Hypothalamus (tissue), 51 donors: ENCODE measurements around the gene ZSCAN20.
"Not testable (repeated sequence)": the region's sequence is repeated elsewhere in the genome, so short reads cannot be mapped to it uniquely, and the experiment has no call there.

Experiments used
- DNase-seq, 51 donors: peaks; one replicate each; lab custom pipeline; 2025; lab: John Stamatoyannopoulos, UW

Gene ZSCAN20

GRCh38 chr1:33473900-33474299, 1.5 kb downstream of the ZSCAN20 start:
- no peak for DNase-seq

DNA sequence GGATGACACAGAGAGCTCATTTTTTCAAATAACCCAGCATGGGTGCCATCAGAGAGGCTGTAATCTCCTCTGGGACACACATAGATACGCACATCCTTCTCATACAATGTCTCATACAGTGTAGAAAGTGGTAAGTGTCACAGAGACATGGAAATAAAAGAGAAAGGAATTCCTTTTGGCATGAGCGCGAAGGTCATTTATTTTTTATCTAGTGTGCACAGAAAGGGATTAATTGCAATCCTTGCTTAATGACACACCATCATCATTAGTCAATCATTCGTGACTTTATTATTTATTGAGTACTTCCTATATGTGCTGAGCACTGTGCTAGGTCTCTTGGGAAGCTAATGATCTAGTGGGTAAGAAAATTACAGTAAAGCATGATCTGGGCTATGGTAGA, 5.0 kb downstream of the ZSCAN20 start:
- DNase-seq, result no peak

DNA sequence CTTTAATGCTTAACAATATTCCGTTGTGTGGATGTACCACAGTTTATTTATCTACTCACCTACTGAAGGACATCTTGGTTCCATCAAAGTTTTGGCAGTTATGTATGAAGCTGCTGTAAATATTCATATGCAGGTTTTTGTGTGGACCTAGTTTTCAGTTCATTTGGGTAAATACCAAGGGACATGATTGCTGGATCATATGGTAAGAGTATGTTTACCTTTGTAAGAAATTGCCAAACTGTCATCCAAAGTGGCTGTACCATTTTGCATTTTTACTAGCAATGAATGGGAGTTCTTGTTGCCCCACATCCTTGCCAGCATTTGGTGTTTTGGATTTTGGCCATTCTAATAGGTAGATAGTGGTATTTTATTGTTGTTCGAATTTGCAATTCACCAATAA, 10.0 kb downstream of the ZSCAN20 start:
- DNase-seq, result no peak

GRCh38 chr1:33488624-33489023, 16.2 kb downstream of the ZSCAN20 start:
- DNase-seq, result no peak

DNA sequence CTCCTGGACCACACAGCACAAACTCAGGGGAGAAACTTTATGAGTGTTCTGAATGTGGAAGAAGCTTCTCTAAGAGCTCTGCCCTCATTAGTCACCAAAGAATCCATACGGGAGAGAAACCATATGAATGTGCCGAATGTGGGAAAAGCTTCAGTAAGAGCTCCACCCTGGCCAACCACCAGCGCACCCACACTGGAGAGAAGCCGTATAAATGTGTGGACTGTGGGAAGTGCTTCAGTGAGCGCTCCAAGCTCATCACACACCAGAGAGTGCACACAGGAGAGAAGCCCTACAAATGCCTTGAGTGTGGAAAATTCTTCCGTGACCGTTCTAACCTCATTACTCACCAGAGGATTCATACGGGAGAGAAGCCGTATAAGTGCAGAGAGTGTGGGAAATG, 22.5 kb downstream of the ZSCAN20 start:
- no peak for DNase-seq

DNA sequence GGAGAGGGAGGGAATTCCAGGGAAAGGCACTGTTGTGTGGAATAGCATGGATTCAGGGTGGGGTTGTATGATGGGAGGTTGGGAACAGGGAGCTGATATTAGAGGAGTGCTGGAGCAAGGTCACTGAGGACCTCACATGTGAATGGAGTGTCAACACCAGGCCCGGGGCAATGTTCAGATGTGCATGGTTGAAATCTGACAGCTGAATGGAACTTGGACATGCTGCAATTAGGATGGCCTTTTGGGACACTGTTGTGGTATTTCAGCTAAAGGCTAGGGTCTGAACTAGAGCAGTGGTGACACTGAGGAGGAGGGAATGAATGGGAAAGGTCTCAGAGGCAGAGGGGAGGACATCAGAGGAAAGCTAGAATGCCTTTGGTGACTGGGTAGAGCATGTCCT, 25.0 kb downstream of the ZSCAN20 start:
- no peak for DNase-seq

GRCh38 chr1:33500547-33500946, 28.1 kb downstream of the ZSCAN20 start:
- no peak for DNase-seq

DNA sequence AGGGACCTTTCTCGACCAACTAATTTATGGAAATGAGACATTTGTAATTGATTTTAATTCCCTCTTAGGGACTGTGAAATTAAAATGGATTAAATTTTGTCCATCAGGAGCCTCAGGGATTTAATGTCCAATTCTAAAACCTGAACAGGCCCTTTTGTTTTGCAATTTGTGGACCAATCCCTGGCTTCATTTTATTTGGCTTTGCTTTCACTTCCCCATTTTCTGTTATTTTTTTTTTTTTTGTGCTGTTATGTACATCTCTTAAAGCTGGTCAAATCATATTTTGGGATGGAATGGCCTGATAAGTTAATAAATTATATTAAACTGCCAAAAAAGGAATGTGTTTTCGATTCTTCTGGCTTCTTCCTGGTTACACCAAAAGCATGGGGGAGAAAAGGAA, 28.9 kb downstream of the ZSCAN20 start:
- no peak for DNase-seq

- DNase-seq, result no peak
Observed at GRCh38 chr1:33501774-33502173, 29.3 kb downstream of the ZSCAN20 start.

- DNase-seq, result no peak
Observed at GRCh38 chr1:33502726-33503125, 30.3 kb downstream of the ZSCAN20 start.

GRCh38 chr1:33503506-33503905, 31.1 kb downstream of the ZSCAN20 start:
- no peak for DNase-seq

DNA sequence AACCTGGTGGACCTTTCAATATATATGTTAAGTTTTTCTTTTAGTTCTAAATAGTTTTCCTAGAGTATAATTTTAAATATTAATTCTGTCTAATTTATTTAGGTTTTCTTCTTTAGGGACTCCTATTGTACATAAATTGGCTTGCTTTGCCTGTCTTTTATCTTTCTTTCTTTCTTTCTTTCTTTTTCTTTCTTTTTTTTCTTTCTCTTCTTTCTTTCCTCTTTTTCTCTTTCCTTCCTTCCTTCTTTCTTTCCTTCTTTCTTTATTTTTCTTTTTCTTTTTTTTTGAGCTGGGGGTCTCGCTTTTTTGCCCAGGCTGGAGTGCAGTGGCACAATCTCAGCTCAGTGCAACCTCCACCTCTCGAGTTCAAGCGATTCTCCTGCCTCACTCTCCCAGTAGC, 35.2 kb downstream of the ZSCAN20 start:
- no peak for DNase-seq

- no peak for DNase-seq
Observed at GRCh38 chr1:33508151-33508550, 35.7 kb downstream of the ZSCAN20 start.

DNA sequence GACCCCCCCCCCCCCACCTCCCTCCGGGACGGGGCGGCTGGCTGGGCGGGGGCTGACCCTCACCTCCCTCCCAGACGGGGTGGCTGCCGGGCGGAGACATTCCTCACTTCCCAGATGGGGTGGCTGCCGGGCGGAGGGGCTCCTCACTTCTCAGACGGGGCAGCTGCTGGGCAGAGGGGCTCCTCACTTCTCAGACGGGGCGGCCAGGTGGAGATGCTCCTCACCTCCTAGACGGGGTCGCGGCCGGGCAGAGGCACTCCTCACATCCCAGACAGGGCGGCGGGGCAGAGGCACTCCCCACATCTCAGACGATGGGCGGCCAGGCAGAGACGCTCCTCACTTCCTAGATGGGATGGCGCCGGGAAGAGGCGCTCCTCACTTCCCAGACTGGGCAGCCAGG, 36.8 kb downstream of the ZSCAN20 start:
- DNase-seq, result not testable (repeated sequence)

DNA sequence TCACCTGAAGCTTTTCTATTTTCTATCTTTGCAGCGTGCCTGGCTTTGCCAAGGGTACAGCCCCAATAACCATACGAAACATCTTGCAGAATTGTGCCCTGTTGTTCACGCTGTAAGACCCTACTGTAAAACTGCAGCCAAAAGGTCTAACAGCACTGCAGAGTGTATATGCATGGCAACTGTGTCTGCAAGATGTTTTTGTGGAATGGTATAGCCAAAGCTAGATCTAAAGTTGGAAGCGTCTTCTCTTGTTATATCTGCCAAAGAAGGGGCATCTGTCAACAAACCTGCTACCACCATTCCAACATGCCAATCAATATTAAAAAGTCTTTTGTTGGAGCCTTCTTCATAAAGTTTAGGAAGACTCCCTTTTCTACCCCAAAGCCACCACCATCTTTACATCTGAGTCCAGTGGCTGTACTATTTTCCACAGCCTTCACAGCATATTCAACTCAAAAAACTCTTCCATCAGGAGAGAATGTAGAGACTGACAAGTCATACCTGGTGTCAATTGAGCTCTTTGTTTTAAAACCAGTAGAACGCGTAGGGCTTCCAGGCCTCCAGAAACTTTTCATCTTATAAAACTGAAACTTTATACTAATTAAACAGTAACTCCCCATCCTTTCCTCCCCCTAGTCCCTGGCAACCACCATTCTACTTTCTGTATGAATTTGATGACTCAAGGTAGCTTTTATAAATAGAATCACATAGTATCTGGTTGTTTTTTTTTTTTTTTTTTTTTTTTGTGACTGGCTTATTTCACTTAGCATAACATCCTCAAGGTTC, 40.0 kb downstream of the ZSCAN20 start:
- no peak for DNase-seq

DNA sequence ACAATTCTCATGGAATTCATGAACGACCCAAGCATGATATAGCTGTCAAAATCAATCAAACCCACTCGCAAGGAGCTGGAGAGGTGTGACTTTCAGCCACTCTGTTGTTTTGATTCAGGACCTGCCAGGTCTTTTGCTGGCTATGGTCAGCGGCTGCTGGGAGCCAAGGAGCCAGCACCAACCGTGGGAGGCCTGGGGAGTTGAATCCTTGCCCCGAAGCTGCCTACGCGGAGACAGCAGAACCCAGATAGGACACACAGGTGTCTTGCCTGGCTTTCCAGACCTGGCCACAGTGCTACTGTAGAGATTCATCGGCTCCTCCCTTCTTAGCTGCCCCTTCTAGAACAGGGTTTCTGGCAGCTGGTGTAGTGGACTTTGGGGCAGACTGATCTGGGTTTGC, 42.7 kb downstream of the ZSCAN20 start:
- DNase-seq, result no peak

GRCh38 chr1:33515607-33516006, 43.2 kb downstream of the ZSCAN20 start:
- no peak for DNase-seq

- DNase-seq, result peak in 1 of 51 donors; percentile 21
Observed at GRCh38 chr1:33516428-33516827, 44.0 kb downstream of the ZSCAN20 start.

- no peak for DNase-seq
Observed at GRCh38 chr1:33516891-33517567, 44.6 kb downstream of the ZSCAN20 start.

- DNase-seq, result peak in 1 of 51 donors; percentile 34
Observed at GRCh38 chr1:33517596-33518250, 45.3 kb downstream of the ZSCAN20 start.

DNA sequence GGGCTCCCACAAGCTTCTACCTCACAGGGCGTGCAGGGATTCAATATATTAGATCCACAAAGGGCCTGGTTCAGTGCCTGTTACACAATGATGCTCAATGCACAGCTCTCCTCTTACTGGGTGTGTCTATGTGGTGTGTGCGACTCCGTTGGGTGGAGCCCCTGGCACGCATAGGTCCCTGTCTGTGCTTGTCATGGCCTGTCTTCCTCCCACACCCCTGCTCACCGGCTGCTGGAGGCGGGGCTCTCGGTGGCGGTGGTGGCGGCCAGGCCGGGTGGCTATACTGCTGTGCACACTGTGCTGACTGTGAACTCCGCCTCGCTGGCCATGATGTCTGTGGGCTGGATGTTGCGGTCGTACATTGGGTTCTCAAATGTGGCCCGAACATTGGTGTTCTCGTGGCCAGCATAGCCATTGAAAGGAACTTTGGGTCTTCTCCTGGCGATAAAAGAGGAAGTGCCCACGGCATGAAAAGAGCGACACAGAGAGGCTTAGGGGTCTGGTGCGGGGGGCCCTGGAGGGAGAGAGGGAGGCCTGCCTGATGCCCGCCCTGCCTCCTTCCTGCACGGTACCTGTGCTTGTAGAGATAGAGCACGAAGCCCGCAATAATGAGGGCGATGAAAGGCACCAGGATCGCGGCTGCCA, 46.9 kb downstream of the ZSCAN20 start:
- no peak for DNase-seq
